Lower leg skin (tissue), 4 donors: ENCODE measurements around the gene CHN2. TPM values are rescaled to one million over a fixed set of nuclear protein-coding genes. Genes with fewer than 3 reads are reported as not detected.

Source experiments
- DNase-seq, 2 donors: peaks; one replicate each; pipeline ENCODE4 v3.0.0-alpha.2; 2019; ENCODE audit warnings: low spot score in 2 of 2
- H3K4me3 ChIP-seq: fragments of 200-600 bp; sonication (generic); 2 replicates; pipeline ENCODE4 v1.5.1; 2017; ENCODE audit warnings: mild to moderate bottlenecking, low read depth; ENCODE audit not compliant: poor library complexity, severe bottlenecking
- CTCF ChIP-seq, 3 donors: fragments of 450-650 bp; IDR thresholded peaks; one replicate each; pipeline ENCODE4 v1.5.1; 2016; ENCODE audit warnings: antibody characterized with exemption in 3 of 3, mild to moderate bottlenecking in 3 of 3, moderate library complexity in 2 of 3
- POLR2A ChIP-seq, 2 donors: fragments of 450-650 bp; IDR thresholded peaks; one replicate each; pipeline ENCODE4 v1.6.1; 2016 to 2017; ENCODE audit warnings: antibody characterized with exemption in 2 of 2, mild to moderate bottlenecking in 1 of 2, moderate library complexity in 1 of 2
- WGBS, 2 donors: methylation state at CpG; one replicate each; pipeline ENCODE4 v1.1.5; 2018; 5-methylcytosine and 5-hydroxymethylcytosine counted together
- intact Hi-C: fragments of 100-400 bp; cut with DNase I; formaldehyde crosslinking; loops from one replicate; pipeline ENCODE4 v1.15.0; 2023; ENCODE audit warnings: low total_unique reads
- total RNA-seq, 4 donors: library from RNA; depleted of rRNA; stranded (reverse); fragments of >200 nt; gene quantifications; one replicate each; pipeline ENCODE4 v1.1.0, GENCODE V29; 2016

Gene CHN2
- total RNA-seq, 4 donors from 2014 or later, result 1.0 to 3.8 (median 2.0) TPM

- no peak overlapping the region for H3K4me3 ChIP-seq
- TF ChIP-seq POLR2A (IDR thresholded peaks at IDR 0.05), result no peak
- no peak for TF ChIP-seq CTCF (IDR thresholded peaks at IDR 0.05)
- DNase-seq, result no peak
- 94 to 95% methylated on average over 6 of the region's 6 CpGs for WGBS, 2 donors
- intact Hi-C loops, result no loop called here
These were observed 104.5 kb downstream of the CHN2 start for GRCh38 chr7:29299086-29299485.

GRCh38 chr7:29300026-29300480, 105.5 kb downstream of the CHN2 start:
- TF ChIP-seq POLR2A (IDR thresholded peaks at IDR 0.05) (no peak), CTCF (IDR thresholded peaks at IDR 0.05) (no peak)
- no peak for DNase-seq
- 27 to 38% methylated on average over 4 of the region's 4 CpGs for WGBS, 2 donors

GRCh38 chr7:29300649-29301048, 106.1 kb downstream of the CHN2 start:
- intact Hi-C loops, result no loop called here
- no peak for DNase-seq
- H3K4me3 ChIP-seq, result no peak overlapping the region
- 80 to 85% methylated on average over 1 of the region's 1 CpG for WGBS, 2 donors
- TF ChIP-seq CTCF (IDR thresholded peaks at IDR 0.05) (no peak), POLR2A (IDR thresholded peaks at IDR 0.05) (no peak)

More at GRCh38 chr7:29300026-29300480, 105.5 kb downstream of the CHN2 start:
- intact Hi-C loops, result no loop called here
- H3K4me3 ChIP-seq, result no peak overlapping the region

GRCh38 chr7:29302666-29303395, 108.3 kb downstream of the CHN2 start:
- no peak for DNase-seq
- WGBS, 2 donors, result 82 to 84% methylated on average over 12 of the region's 12 CpGs
- H3K4me3 ChIP-seq, result no peak overlapping the region
- intact Hi-C loops, result no loop called here
- TF ChIP-seq POLR2A (IDR thresholded peaks at IDR 0.05) (no peak), CTCF (IDR thresholded peaks at IDR 0.05) (no peak)

GRCh38 chr7:29304756-29305155, 110.2 kb downstream of the CHN2 start:
- DNase-seq, result no peak
- 53 to 60% methylated on average over 6 of the region's 6 CpGs for WGBS, 2 donors
- intact Hi-C loops, result no loop called here
- no peak for TF ChIP-seq POLR2A (IDR thresholded peaks at IDR 0.05)
- no peak for TF ChIP-seq CTCF (IDR thresholded peaks at IDR 0.05)
- no peak overlapping the region for H3K4me3 ChIP-seq
